Measurements from ENCODE around the gene RAB6B.

RAB6B gene

GRCh38 chr3:133864616-133865015 is 31.1 kb downstream of the RAB6B start:
- in situ Hi-C loops (cut with MboI; ENCODE audit: low sequenced_read_pairs, unreplicated experiment), result no loop called here
- no peak for DNase-seq (ENCODE audit: low spot score)
- TF ChIP-seq CTCF (IDR thresholded peaks at IDR 0.05; ENCODE audit: borderline replicate concordance, control extremely low read depth, extremely low read depth, insufficient read depth, missing control alignments), result no peak

DNA sequence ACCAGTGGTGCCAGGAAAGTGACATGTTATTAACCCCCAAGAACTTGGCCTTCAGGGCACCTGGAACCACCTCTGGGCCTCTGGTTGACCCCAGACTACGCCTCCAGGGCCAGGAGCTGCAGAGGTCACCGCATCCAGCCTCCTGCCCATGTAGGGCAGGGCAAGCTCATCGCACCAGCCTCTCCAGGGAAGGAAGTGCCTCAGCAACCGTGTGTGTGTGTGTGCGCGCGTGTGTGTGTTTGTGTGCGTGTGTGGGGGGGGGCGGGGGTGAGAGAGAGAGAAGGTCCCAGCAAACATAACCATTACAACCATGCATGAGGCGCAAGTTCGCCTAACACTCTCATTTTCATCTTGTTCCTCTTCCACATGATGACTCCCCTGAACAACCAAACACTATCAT is 31.8 kb downstream of the RAB6B start:
- in situ Hi-C loops (cut with MboI; ENCODE audit: low sequenced_read_pairs, unreplicated experiment), result no loop called here
- TF ChIP-seq CTCF (IDR thresholded peaks at IDR 0.05; ENCODE audit: borderline replicate concordance, control extremely low read depth, extremely low read depth, insufficient read depth, missing control alignments), result no peak
- no peak for DNase-seq (ENCODE audit: low spot score)

DNA sequence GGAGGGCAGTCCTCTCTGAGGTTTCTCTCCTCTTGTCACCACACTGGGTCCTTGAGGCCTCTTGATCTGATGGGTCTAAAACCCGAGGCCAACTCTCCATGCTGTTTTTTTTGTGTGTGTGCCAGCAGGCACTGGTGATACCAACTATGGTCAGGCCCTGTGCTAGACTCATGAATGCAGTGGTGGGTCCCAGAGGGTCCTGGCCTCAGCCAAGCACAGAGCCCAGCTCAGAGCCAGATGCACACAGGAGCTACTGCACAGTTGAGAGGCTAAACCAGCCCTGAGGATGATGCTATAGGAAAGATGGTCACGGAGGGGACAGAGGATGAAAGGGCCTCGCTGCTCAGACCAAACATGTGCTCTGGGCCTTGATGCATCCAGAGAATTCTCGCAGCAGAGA is 33.5 kb downstream of the RAB6B start:
- in situ Hi-C loops (cut with MboI; ENCODE audit: low sequenced_read_pairs, unreplicated experiment), result no loop called here
- no peak for DNase-seq (ENCODE audit: low spot score)

DNA sequence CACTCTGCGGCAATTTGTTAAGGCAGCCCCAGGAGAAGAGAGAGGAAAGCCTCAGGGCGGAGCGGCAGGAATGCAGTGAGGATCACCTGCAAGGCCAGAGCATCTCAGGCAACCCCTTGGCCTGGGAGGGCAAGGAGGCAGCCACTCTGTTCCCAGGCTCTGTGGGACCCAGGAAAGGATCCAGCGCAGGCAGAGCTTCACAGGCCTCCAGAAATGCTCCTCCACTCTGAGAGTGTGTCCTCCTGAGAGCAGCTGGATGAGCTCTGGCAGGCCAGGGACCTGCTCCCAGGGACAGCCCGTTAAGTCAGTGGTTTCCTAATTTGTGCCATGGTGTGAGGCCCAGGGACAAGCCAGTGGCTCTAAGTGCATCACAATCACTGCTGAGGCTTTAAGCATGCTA is 35.2 kb downstream of the RAB6B start:
- in situ Hi-C loops (cut with MboI; ENCODE audit: low sequenced_read_pairs, unreplicated experiment), result no loop called here
- DNase-seq (ENCODE audit: low spot score), result no peak
- TF ChIP-seq CTCF (IDR thresholded peaks at IDR 0.05; ENCODE audit: borderline replicate concordance, control extremely low read depth, extremely low read depth, insufficient read depth, missing control alignments), result no peak

More for the DNA sequence above, 33.5 kb downstream of the RAB6B start:
- TF ChIP-seq CTCF (IDR thresholded peaks at IDR 0.05; ENCODE audit: borderline replicate concordance, control extremely low read depth, extremely low read depth, insufficient read depth, missing control alignments), result no peak

DNA sequence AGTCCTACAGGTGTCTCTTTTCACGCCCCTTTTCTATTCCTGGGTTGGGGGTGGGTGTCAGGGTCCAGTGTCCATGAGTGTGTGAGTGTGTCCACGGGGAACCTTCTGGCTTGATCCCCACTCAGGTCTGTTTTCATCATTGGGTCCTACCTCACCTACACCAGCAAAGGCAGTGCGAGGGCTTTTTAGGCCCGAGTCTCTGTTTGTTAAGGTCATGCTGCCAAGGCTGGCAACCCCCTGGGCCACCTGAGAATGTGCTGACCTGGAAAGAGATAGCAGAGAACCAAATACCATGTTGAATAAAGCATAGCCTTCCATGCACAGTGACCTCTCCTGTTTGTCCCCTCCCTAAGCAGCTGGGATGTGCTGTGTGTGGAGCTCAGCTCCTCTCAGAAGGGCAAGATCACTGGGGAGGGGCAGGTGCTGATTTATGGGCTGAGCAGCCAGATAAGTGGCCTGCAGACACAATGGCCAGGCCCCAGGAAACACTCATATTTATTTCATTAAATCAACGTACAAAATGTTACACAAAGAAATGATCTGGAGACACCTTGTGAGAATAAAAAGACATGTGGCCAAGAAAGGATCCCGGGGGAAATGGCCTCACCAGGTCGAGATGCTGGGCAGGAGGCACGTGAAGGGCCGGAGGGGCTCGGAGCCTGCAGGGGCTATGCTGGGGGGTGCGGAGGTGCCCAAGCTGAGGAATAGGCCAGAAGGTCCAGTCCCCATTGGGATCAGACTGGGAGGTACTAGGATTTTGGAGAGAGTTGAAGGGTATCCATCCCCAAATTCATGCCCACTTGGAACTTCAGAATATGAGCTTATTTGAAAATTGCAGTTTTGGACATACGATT is 36.1 kb downstream of the RAB6B start:
- DNase-seq (ENCODE audit: low spot score), result no peak
- in situ Hi-C loops (cut with MboI; ENCODE audit: low sequenced_read_pairs, unreplicated experiment), result no loop called here
- TF ChIP-seq CTCF (IDR thresholded peaks at IDR 0.05; ENCODE audit: borderline replicate concordance, control extremely low read depth, extremely low read depth, insufficient read depth, missing control alignments), result no peak

GRCh38 chr3:133857767-133858166 is 37.9 kb downstream of the RAB6B start:
- no peak for TF ChIP-seq CTCF (IDR thresholded peaks at IDR 0.05; ENCODE audit: borderline replicate concordance, control extremely low read depth, extremely low read depth, insufficient read depth, missing control alignments)
- no peak for DNase-seq (ENCODE audit: low spot score)

More at GRCh38 chr3:133857767-133858166, 37.9 kb downstream of the RAB6B start:
- in situ Hi-C loops (cut with MboI; ENCODE audit: low sequenced_read_pairs, unreplicated experiment), result no loop called here

Measured in GM13976 (cell line).